DOHH2 (cell line): ENCODE results near the gene RABGAP1L.
"Not testable (repeated sequence)": the region's sequence is repeated elsewhere in the genome, so short reads cannot be mapped to it uniquely, and the experiment has no call there.

Experiments used
- H3F3A ChIP-seq: fragments of 200-600 bp; sonication (generic), shearing (Covaris generic); 2 replicates; pipeline ENCODE4 v1.6.0; 2016; ENCODE audit warnings: antibody characterized with exemption, mild to moderate bottlenecking; ENCODE audit not compliant: control insufficient read depth, insufficient read depth
- H3K27ac ChIP-seq: fragments of 200-600 bp; sonication (generic); 2 replicates; pipeline ENCODE4 v1.5.1; 2014; ENCODE audit warnings: low read depth, mild to moderate bottlenecking, low read length, moderate library complexity
- H3K27me3 ChIP-seq: fragments of 200-600 bp; sonication (generic); 2 replicates; pipeline ENCODE4 v1.6.1; 2014; ENCODE audit warnings: mild to moderate bottlenecking, low read length, mixed read lengths; ENCODE audit not compliant: control insufficient read depth
- H3K36me3 ChIP-seq: fragments of 200-600 bp; sonication (generic); 2 replicates; pipeline ENCODE4 v1.6.1; 2014; ENCODE audit warnings: mild to moderate bottlenecking, low read length, moderate library complexity, mixed read lengths; ENCODE audit not compliant: control insufficient read depth
- H3K4me1 ChIP-seq: fragments of 200-600 bp; sonication (generic); 2 replicates; pipeline ENCODE4 v1.6.1; 2014; ENCODE audit warnings: mild to moderate bottlenecking, low read length, mixed read lengths; ENCODE audit not compliant: control insufficient read depth
- H3K4me2 ChIP-seq: fragments of 200-600 bp; sonication (generic); 2 replicates; pipeline ENCODE4 v1.6.0; 2014; ENCODE audit warnings: mild to moderate bottlenecking, low read length, moderate library complexity
- H3K4me3 ChIP-seq: fragments of 200-600 bp; sonication (generic); 2 replicates; pipeline ENCODE4 v1.5.1; 2014; ENCODE audit warnings: mild to moderate bottlenecking, low read length, mixed read lengths
- H3K79me2 ChIP-seq: fragments of 200-600 bp; sonication (generic); 2 replicates; pipeline ENCODE4 v1.6.1; 2014; ENCODE audit warnings: mild to moderate bottlenecking, low read length, mixed read lengths; ENCODE audit not compliant: control insufficient read depth
- H3K9me2 ChIP-seq: fragments of 200-600 bp; sonication (generic); replicated peaks from 2 replicates; pipeline ENCODE4 v1.6.1; 2014; ENCODE audit warnings: mild to moderate bottlenecking, low read length, mixed read lengths; ENCODE audit not compliant: control insufficient read depth
- H3K9me3 ChIP-seq: fragments of 200-600 bp; sonication (generic); 2 replicates; pipeline ENCODE4 v1.6.1; 2014; ENCODE audit warnings: antibody characterized with exemption, low read length, mixed read lengths; ENCODE audit not compliant: control insufficient read depth, insufficient read depth
- H4K20me1 ChIP-seq: fragments of 200-600 bp; sonication (generic); 2 replicates; pipeline ENCODE4 v1.6.0; 2014; ENCODE audit warnings: low read depth, mild to moderate bottlenecking, antibody characterized with exemption, low read length, moderate library complexity; ENCODE audit not compliant: control insufficient read depth, insufficient read depth
- EZH2phosphoT487 ChIP-seq: fragments of 200-600 bp; sonication (generic); IDR thresholded peaks from 2 replicates; pipeline ENCODE4 v1.6.1; 2017; ENCODE audit warnings: borderline replicate concordance, mild to moderate bottlenecking, antibody characterized with exemption, low read length, moderate library complexity, mixed read lengths
- TF ChIP-seq, protein P1 (sequence below): fragments of 200-600 bp; sonication (generic); IDR thresholded peaks from one replicate; pipeline ENCODE4 v1.5.1; 2014; ENCODE audit warnings: antibody characterized with exemption, mild to moderate bottlenecking, low read depth, low read length; ENCODE audit not compliant: poor library complexity, severe bottlenecking

The RABGAP1L gene

DNA sequence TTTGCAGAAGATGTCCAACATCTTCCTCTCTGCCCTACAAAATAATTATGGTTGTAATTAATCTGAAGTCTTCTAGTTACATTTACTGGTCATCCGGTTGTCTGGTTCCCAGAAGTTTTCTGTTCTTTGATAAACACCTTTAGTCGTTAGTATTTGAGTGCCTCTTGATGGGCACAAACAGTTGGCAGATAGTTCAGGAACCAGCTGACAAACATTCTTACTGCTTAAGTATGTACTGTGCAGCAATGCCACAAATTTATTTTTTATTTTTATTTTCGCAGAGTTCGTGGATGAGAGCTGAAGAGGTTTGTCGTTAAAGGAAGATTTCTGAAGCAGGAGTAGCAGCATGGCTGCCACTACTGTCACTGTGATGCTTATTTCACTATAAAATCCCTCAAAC is 84.7 kb downstream of the RABGAP1L start:
- Histone ChIP-seq H3K79me2 (peaks cover 4% of the 10 kb centered on the region; the same call in 1 of the 2 replicates), H3K27ac (no peak overlapping the region), H4K20me1 (no peaks in the 10 kb centered on the region), H3K4me1 (no peaks in the 10 kb centered on the region), H3K9me2 (no peaks in the 10 kb centered on the region), H3K27me3 (no peaks in the 10 kb centered on the region), H3F3A (0 out of 2 replicates have a peak, but pooled peaks cover 3% of the 10 kb centered on the region), H3K4me2 (no peak overlapping the region), H3K9me3 (no peaks in the 10 kb centered on the region), H3K4me3 (no peak overlapping the region), H3K36me3 (peaks cover 44% of the 10 kb centered on the region)
- TF ChIP-seq EZH2phosphoT487 = no peak
- TF ChIP-seq, protein P1, sequence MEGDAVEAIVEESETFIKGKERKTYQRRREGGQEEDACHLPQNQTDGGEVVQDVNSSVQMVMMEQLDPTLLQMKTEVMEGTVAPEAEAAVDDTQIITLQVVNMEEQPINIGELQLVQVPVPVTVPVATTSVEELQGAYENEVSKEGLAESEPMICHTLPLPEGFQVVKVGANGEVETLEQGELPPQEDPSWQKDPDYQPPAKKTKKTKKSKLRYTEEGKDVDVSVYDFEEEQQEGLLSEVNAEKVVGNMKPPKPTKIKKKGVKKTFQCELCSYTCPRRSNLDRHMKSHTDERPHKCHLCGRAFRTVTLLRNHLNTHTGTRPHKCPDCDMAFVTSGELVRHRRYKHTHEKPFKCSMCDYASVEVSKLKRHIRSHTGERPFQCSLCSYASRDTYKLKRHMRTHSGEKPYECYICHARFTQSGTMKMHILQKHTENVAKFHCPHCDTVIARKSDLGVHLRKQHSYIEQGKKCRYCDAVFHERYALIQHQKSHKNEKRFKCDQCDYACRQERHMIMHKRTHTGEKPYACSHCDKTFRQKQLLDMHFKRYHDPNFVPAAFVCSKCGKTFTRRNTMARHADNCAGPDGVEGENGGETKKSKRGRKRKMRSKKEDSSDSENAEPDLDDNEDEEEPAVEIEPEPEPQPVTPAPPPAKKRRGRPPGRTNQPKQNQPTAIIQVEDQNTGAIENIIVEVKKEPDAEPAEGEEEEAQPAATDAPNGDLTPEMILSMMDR = no peak

DNA sequence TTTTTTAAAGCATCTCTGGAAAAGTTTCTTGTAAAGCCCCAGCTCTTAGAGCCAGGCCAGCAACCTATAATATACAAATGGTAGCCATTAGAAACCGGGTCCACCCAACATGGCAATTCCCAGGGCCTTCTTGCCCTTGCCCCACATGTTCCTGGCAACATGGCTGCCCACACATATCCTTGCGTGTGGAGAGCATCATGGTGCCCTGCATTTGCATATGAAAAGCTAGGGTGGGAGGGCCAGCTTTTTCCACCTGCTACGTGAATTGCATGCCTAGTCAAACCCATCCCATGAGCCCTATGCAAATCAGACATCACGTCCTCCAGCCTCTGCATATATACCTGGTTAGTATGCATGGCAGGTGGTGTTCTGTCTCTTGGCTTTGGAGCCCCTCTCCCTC is 88.2 kb downstream of the RABGAP1L start:
- H3K4me1 ChIP-seq = no peaks in the 10 kb centered on the region
- no peaks in the 10 kb centered on the region for H4K20me1 ChIP-seq
- TF ChIP-seq, protein P1 = no peak
- no peak for TF ChIP-seq EZH2phosphoT487
- peaks cover 31% of the 10 kb centered on the region for H3K36me3 ChIP-seq
- no peaks in the 10 kb centered on the region for H3K9me3 ChIP-seq
- no peaks in the 10 kb centered on the region for H3K9me2 ChIP-seq
- H3K27ac ChIP-seq = no peak overlapping the region
- H3K27me3 ChIP-seq = no peaks in the 10 kb centered on the region
- no peak overlapping the region for H3K4me2 ChIP-seq
- no peak overlapping the region for H3K4me3 ChIP-seq
- no peaks in the 10 kb centered on the region for H3F3A ChIP-seq
- H3K79me2 ChIP-seq = no peaks in the 10 kb centered on the region

DNA sequence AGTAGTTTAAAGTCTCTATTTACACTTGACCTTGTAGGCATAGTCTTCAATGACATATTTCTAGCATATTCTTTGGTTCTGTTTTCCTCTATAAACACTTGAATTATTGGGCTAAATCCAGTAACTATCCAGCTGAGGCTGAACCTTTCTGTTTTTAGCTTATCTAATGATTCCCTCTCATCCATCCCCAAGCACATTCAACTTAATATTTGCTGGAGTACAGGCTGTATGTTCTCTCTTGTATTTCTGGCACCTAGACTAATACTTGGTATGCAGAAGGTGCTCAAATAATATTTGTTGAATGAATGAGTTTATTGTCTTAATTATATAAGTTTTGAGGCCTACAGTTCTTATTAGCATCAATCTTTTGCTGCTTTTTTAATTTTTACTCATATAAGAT is 88.7 kb downstream of the RABGAP1L start:
- Histone ChIP-seq H3K9me3 (no peaks in the 10 kb centered on the region), H3K4me1 (no peaks in the 10 kb centered on the region), H3K4me3 (no peak overlapping the region), H4K20me1 (no peaks in the 10 kb centered on the region), H3K36me3 (peaks cover 29% of the 10 kb centered on the region), H3K4me2 (no peak overlapping the region), H3F3A (no peaks in the 10 kb centered on the region), H3K27ac (no peak overlapping the region), H3K9me2 (no peaks in the 10 kb centered on the region), H3K27me3 (no peaks in the 10 kb centered on the region), H3K79me2 (no peaks in the 10 kb centered on the region)
- TF ChIP-seq EZH2phosphoT487 = no peak
- TF ChIP-seq, protein P1 = no peak

DNA sequence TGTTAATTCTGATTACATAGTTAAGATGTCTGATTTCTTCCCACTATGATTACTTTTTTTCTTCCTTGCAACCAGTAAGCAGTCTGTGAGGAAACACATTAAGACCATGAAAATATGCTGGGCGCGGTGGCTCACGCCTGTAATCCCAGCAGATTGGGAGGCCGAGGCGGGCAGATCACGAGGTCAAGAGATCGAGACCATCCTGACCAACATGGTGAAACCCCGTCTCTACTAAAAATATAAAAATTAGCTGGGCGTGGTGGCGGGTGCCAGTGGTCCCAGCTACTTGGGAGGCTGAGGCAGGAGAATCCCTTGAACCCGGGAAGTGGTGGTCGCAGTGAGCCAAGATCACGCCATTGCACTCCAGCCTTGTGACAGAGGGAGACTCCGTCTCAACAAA is 97.1 kb downstream of the RABGAP1L start:
- H3K27me3 ChIP-seq, H3K27ac ChIP-seq, H3K79me2 ChIP-seq, H3K9me2 ChIP-seq, H4K20me1 ChIP-seq, H3F3A ChIP-seq, H3K4me2 ChIP-seq, H3K4me3 ChIP-seq, H3K9me3 ChIP-seq: not testable (repeated sequence)
- H3K4me1 ChIP-seq = peaks cover 11% of the 10 kb centered on the region
- H3K36me3 ChIP-seq = peaks cover 13% of the 10 kb centered on the region
